GM23338 (cell line): ENCODE results near the gene CYP21A2.

Experiments used
- CREB1 ChIP-seq: fragments of 250-450 bp; sonication (Bioruptor Pico); IDR thresholded peaks from 2 replicates; pipeline ENCODE4 v1.5.0; 2020; ENCODE audit warnings: low read depth, mild to moderate bottlenecking, moderate library complexity
- CTCF ChIP-seq, 2 experiments: fragments of 200-600 bp in 1 of 2; sonication (generic) in 1 of 2; conservative IDR thresholded peaks; 2 replicates each; pipeline versions ENCODE4 v1.5.1 to v1.6.1; 2016 to 2017; ENCODE audit warnings: antibody characterized with exemption in 2 of 2, low read depth in 2 of 2, mild to moderate bottlenecking in 2 of 2, moderate library complexity in 1 of 2
- ETS1 ChIP-seq: IDR thresholded peaks from 2 replicates; pipeline ENCODE4 v1.6.1; 2016; ENCODE audit warnings: antibody characterized with exemption
- EZH2 ChIP-seq: fragments of 200-600 bp; sonication (generic); IDR thresholded peaks from one replicate; pipeline ENCODE4 v1.8.0; 2017; ENCODE audit warnings: antibody characterized with exemption, mild to moderate bottlenecking, low read depth; ENCODE audit not compliant: unreplicated experiment
- EZH2phosphoT487 ChIP-seq: fragments of 200-600 bp; sonication (generic); IDR thresholded peaks from one replicate; pipeline ENCODE4 v1.8.1; 2018; ENCODE audit warnings: antibody characterized with exemption; ENCODE audit not compliant: unreplicated experiment
- JUNB ChIP-seq: IDR thresholded peaks from one replicate; pipeline ENCODE4 v1.6.1; 2016; ENCODE audit warnings: antibody characterized with exemption; ENCODE audit not compliant: unreplicated experiment
- NANOG ChIP-seq: IDR thresholded peaks from 2 replicates; pipeline ENCODE4 v1.6.1; 2016; ENCODE audit warnings: antibody characterized with exemption, borderline replicate concordance
- POLR2AphosphoS5 ChIP-seq: IDR thresholded peaks from 2 replicates; pipeline ENCODE4 v1.6.1; 2016; ENCODE audit warnings: antibody characterized with exemption, low read depth
- REST ChIP-seq: IDR thresholded peaks from one replicate; pipeline ENCODE4 v1.6.1; 2018; ENCODE audit warnings: antibody characterized with exemption; ENCODE audit not compliant: unreplicated experiment
- STAT1 ChIP-seq: IDR thresholded peaks from one replicate; pipeline ENCODE4 v1.6.1; 2016; ENCODE audit warnings: antibody characterized with exemption; ENCODE audit not compliant: unreplicated experiment
- ZNF114 ChIP-seq: fragments of 250-450 bp; sonication (Bioruptor Pico); IDR thresholded peaks from 2 replicates; pipeline ENCODE4 v1.5.0; 2020; ENCODE audit warnings: mild to moderate bottlenecking, moderate library complexity
- ZNF331 ChIP-seq: fragments of 250-450 bp; sonication (Bioruptor Pico); IDR thresholded peaks from 2 replicates; pipeline ENCODE4 v1.5.0; 2020; ENCODE audit warnings: low read depth, mild to moderate bottlenecking, moderate library complexity
- ZNF462 ChIP-seq: fragments of 250-450 bp; sonication (Bioruptor Pico); IDR thresholded peaks from 2 replicates; pipeline ENCODE4 v1.5.0; 2020; ENCODE audit warnings: mild to moderate bottlenecking, moderate library complexity

- no peak for TF ChIP-seq EZH2phosphoT487
- TF ChIP-seq CTCF (conservative IDR thresholded peaks at IDR 0.05; ENCODE audit: low read depth in 2 of 2), result no peak
- TF ChIP-seq POLR2AphosphoS5, result no peak
- TF ChIP-seq EZH2, result no peak
- TF ChIP-seq REST, result no peak
- no peak for TF ChIP-seq ZNF114 (CRISPR knock-in tag)
- TF ChIP-seq NANOG, result no peak
- no peak for TF ChIP-seq ZNF462 (CRISPR knock-in tag)
- no peak for TF ChIP-seq CREB1
- TF ChIP-seq ZNF331 (CRISPR knock-in tag), result no peak
- TF ChIP-seq JUNB, result no peak
- TF ChIP-seq ETS1, result no peak
- TF ChIP-seq STAT1, result no peak
Observed at GRCh38 chr6:32050562-32050961, 12.3 kb downstream of the CYP21A2 start.
